PC-3 (cell line): ENCODE data around the gene TNPO3.

ENCODE experiments used
- CTCF ChIP-seq: fragments of 300-600 bp; sonication (generic); conservative IDR thresholded peaks from 2 replicates; pipeline ENCODE4 v1.5.1; 2017; ENCODE audit warnings: antibody characterized with exemption, low read depth, mild to moderate bottlenecking, low read length
- EZH2phosphoT487 ChIP-seq: fragments of 300-600 bp; sonication (generic); IDR thresholded peaks from 2 replicates; pipeline ENCODE4 v1.6.1; 2018; ENCODE audit warnings: mild to moderate bottlenecking, antibody characterized with exemption, low read length, borderline replicate concordance

DNA sequence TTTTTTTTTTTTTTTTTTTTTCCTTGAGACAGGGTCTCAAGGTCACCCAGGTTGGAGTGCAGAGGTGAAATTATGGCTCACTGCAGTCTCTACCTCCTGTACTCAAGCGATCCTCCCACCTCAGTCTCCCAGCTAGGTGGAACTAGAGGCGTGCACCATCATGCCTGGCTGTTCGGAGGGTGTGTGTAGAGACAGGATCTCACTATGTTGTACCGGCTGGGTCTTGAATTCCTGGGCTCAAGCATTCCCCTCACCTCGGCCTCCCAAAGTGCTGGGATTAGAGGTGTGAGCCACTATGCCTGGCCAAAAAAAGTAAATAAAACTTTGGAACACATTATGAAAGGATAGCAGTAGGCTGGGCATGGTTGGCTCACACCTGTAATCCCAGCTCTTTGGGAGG, 39.6 kb upstream of the TNPO3 start:
- no peak for TF ChIP-seq CTCF
- TF ChIP-seq EZH2phosphoT487: no peak
